SK-N-SH (cell line): ENCODE results near the gene MAK.

Experiments used
- ELF1 ChIP-seq: IDR thresholded peaks from 2 replicates; pipeline ENCODE4 v1.4.0; 2012
- EP300 ChIP-seq, 2 experiments: IDR thresholded peaks; 2 replicates each; pipeline versions ENCODE4 v1.4.0 to v1.6.1; 2012; ENCODE audit warnings: borderline replicate concordance in 1 of 2, low read depth in 1 of 2, low read length in 1 of 2
- MEF2A ChIP-seq: IDR thresholded peaks from 2 replicates; pipeline ENCODE4 v1.4.0; 2012; ENCODE audit warnings: low read depth, borderline replicate concordance
- POLR2AphosphoS5 ChIP-seq: IDR thresholded peaks from 2 replicates; pipeline ENCODE4 v1.6.1; 2012; ENCODE audit warnings: low read depth, low read length
- RCOR1 ChIP-seq: fragments of 150-350 bp; IDR thresholded peaks from 2 replicates; pipeline ENCODE4 v1.6.1; 2017; ENCODE audit warnings: antibody characterized with exemption, low read length
- TAF1 ChIP-seq: IDR thresholded peaks from 2 replicates; pipeline ENCODE4 v1.6.1; 2012; ENCODE audit warnings: low read depth, mild to moderate bottlenecking, low read length, moderate library complexity, borderline replicate concordance
- TEAD4 ChIP-seq: IDR thresholded peaks from 2 replicates; pipeline ENCODE4 v1.4.0; 2012; ENCODE audit warnings: mild to moderate bottlenecking, borderline replicate concordance; ENCODE audit not compliant: insufficient read depth
- TF ChIP-seq, protein P1 (sequence below): fragments of 200-600 bp; sonication (generic); IDR thresholded peaks from 2 replicates; pipeline ENCODE4 v1.6.1; 2017; ENCODE audit warnings: antibody characterized with exemption, mild to moderate bottlenecking, moderate library complexity
- TF ChIP-seq, protein P2 (sequence below): IDR thresholded peaks from 2 replicates; pipeline ENCODE4 v1.6.1; 2012; ENCODE audit warnings: mild to moderate bottlenecking, low read depth, low read length, moderate library complexity
- TF ChIP-seq, protein P3 (sequence below): IDR thresholded peaks from 2 replicates; pipeline ENCODE4; 2012

DNA sequence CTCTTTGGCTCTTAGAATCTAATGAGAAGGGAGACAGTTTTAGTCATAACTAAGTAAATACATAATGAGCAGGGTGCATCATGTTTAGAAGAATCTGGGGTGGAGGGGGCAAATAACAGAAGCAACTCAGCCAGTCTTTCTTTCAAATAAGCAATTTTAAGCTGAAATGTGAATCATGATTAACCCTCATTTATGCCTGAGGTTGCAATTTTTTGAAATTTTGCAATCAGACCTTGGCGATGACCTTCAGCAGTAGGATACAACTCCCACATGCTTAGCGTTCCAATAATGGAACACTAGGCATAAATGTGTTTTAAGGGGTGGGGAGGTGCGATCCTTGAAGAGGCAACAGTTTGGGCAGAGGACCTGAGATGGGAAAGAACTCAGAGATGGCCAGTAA is 60.1 kb downstream of the MAK start:
- TF ChIP-seq RCOR1 = no peak
- TF ChIP-seq, protein P1, sequence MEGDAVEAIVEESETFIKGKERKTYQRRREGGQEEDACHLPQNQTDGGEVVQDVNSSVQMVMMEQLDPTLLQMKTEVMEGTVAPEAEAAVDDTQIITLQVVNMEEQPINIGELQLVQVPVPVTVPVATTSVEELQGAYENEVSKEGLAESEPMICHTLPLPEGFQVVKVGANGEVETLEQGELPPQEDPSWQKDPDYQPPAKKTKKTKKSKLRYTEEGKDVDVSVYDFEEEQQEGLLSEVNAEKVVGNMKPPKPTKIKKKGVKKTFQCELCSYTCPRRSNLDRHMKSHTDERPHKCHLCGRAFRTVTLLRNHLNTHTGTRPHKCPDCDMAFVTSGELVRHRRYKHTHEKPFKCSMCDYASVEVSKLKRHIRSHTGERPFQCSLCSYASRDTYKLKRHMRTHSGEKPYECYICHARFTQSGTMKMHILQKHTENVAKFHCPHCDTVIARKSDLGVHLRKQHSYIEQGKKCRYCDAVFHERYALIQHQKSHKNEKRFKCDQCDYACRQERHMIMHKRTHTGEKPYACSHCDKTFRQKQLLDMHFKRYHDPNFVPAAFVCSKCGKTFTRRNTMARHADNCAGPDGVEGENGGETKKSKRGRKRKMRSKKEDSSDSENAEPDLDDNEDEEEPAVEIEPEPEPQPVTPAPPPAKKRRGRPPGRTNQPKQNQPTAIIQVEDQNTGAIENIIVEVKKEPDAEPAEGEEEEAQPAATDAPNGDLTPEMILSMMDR = no peak
- TF ChIP-seq POLR2AphosphoS5 = no peak
- no peak for TF ChIP-seq ELF1
- TF ChIP-seq, protein P2, sequence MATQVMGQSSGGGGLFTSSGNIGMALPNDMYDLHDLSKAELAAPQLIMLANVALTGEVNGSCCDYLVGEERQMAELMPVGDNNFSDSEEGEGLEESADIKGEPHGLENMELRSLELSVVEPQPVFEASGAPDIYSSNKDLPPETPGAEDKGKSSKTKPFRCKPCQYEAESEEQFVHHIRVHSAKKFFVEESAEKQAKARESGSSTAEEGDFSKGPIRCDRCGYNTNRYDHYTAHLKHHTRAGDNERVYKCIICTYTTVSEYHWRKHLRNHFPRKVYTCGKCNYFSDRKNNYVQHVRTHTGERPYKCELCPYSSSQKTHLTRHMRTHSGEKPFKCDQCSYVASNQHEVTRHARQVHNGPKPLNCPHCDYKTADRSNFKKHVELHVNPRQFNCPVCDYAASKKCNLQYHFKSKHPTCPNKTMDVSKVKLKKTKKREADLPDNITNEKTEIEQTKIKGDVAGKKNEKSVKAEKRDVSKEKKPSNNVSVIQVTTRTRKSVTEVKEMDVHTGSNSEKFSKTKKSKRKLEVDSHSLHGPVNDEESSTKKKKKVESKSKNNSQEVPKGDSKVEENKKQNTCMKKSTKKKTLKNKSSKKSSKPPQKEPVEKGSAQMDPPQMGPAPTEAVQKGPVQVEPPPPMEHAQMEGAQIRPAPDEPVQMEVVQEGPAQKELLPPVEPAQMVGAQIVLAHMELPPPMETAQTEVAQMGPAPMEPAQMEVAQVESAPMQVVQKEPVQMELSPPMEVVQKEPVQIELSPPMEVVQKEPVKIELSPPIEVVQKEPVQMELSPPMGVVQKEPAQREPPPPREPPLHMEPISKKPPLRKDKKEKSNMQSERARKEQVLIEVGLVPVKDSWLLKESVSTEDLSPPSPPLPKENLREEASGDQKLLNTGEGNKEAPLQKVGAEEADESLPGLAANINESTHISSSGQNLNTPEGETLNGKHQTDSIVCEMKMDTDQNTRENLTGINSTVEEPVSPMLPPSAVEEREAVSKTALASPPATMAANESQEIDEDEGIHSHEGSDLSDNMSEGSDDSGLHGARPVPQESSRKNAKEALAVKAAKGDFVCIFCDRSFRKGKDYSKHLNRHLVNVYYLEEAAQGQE = no peak
- no peak for TF ChIP-seq TAF1
- no peak for TF ChIP-seq TEAD4
- TF ChIP-seq, protein P3, sequence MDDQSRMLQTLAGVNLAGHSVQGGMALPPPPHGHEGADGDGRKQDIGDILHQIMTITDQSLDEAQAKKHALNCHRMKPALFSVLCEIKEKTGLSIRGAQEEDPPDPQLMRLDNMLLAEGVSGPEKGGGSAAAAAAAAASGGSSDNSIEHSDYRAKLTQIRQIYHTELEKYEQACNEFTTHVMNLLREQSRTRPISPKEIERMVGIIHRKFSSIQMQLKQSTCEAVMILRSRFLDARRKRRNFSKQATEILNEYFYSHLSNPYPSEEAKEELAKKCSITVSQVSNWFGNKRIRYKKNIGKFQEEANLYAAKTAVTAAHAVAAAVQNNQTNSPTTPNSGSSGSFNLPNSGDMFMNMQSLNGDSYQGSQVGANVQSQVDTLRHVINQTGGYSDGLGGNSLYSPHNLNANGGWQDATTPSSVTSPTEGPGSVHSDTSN = no peak
- no peak for TF ChIP-seq MEF2A
- TF ChIP-seq EP300 (IDR thresholded peaks at IDR 0.05; ENCODE audit: borderline replicate concordance in 1 of 2, low read depth in 1 of 2, low read length in 1 of 2) = no peak
